Islet of Langerhans (tissue), 1 donor: ENCODE data around the gene DLG1.

Experiments
- FAIRE-seq: peaks from one replicate; lab custom pipeline; 2011; peaks lifted over from hg19 to GRCh38; lab: Jason Lieb, UNC

Gene DLG1

GRCh38 chr3:197028728-197029510 lies 269.5 kb downstream of the DLG1 start:
- FAIRE-seq: no peak

GRCh38 chr3:197027896-197028727 lies 270.3 kb downstream of the DLG1 start:
- no peak for FAIRE-seq

GRCh38 chr3:197027151-197027895 lies 271.1 kb downstream of the DLG1 start:
- no peak for FAIRE-seq

GRCh38 chr3:197026481-197026866 lies 271.9 kb downstream of the DLG1 start:
- FAIRE-seq: no peak

- FAIRE-seq: no peak
Observed at GRCh38 chr3:197025736-197026480, 272.5 kb downstream of the DLG1 start.

- no peak for FAIRE-seq
Observed at GRCh38 chr3:197024881-197025735, 273.3 kb downstream of the DLG1 start.

GRCh38 chr3:197023998-197024651 lies 274.3 kb downstream of the DLG1 start:
- no peak for FAIRE-seq

GRCh38 chr3:197023241-197023997 lies 275.0 kb downstream of the DLG1 start:
- no peak for FAIRE-seq

GRCh38 chr3:197022405-197023231 lies 275.8 kb downstream of the DLG1 start:
- FAIRE-seq: no peak

GRCh38 chr3:197021729-197022404 lies 276.5 kb downstream of the DLG1 start:
- no peak for FAIRE-seq

- no peak for FAIRE-seq
Observed at GRCh38 chr3:197021231-197021630, 277.2 kb downstream of the DLG1 start.

GRCh38 chr3:197019535-197019934 lies 278.9 kb downstream of the DLG1 start:
- no peak for FAIRE-seq

- FAIRE-seq: no peak
Observed at GRCh38 chr3:197019021-197019420, 279.4 kb downstream of the DLG1 start.

- FAIRE-seq: no peak
Observed at GRCh38 chr3:197017003-197017402, 281.4 kb downstream of the DLG1 start.

GRCh38 chr3:197015790-197016736 lies 282.3 kb downstream of the DLG1 start:
- no peak for FAIRE-seq

- no peak for FAIRE-seq
Observed at GRCh38 chr3:197014942-197015575, 283.4 kb downstream of the DLG1 start.

GRCh38 chr3:197014024-197014423 lies 284.4 kb downstream of the DLG1 start:
- FAIRE-seq: no peak
